Transverse colon (tissue), 4 donors: ENCODE results near the gene SRMS. TPM values are rescaled to one million over a fixed set of nuclear protein-coding genes. Genes with fewer than 3 reads are reported as not detected.

ENCODE experiments used
- DNase-seq: peaks from one replicate; pipeline ENCODE4 v3.0.0-alpha.2; 2019
- H3K27ac ChIP-seq, 4 donors: fragments of 200-600 bp; sonication (generic); 2 replicates each; pipeline ENCODE4 v1.5.1; 2016 to 2018; ENCODE audit warnings: inconsistent platforms in 4 of 4
- H3K27me3 ChIP-seq: fragments of 200-600 bp; sonication (generic); 2 replicates; pipeline ENCODE4 v1.5.1; 2017; ENCODE audit warnings: inconsistent platforms
- H3K36me3 ChIP-seq, 4 donors: fragments of 200-600 bp; sonication (generic); 2 replicates each; pipeline ENCODE4 v1.5.1; 2017 to 2019; ENCODE audit warnings: inconsistent platforms in 4 of 4
- H3K4me1 ChIP-seq, 4 donors: fragments of 200-600 bp; sonication (generic); 2 replicates each; pipeline ENCODE4 v1.5.1; 2017 to 2020; ENCODE audit warnings: inconsistent platforms in 4 of 4
- H3K4me3 ChIP-seq, 4 donors: fragments of 200-600 bp; sonication (generic); 1 replicate in 1 of 4; 2 replicates in 3 of 4; pipeline versions ENCODE4 v1.5.1 to v1.6.1; 2017 to 2019; ENCODE audit warnings: inconsistent platforms in 4 of 4
- H3K9me3 ChIP-seq, 2 donors: fragments of 200-600 bp; sonication (generic); 2 replicates each; pipeline ENCODE4 v1.5.1; 2017 to 2019; ENCODE audit warnings: inconsistent platforms in 2 of 2
- CTCF ChIP-seq, 5 experiments: fragments of 200-600 bp in 3 of 5; fragments of 450-650 bp in 2 of 5; sonication (generic) in 3 of 5; IDR thresholded peaks; 1 replicate in 2 of 5; 2 replicates in 3 of 5; pipeline ENCODE4 v1.5.1; 2016 to 2017; ENCODE audit warnings: antibody characterized with exemption in 5 of 5, inconsistent platforms in 3 of 5, mild to moderate bottlenecking in 2 of 5, moderate library complexity in 1 of 5
- EP300 ChIP-seq: sonication (generic); formaldehyde crosslinking; IDR thresholded peaks from one replicate; pipeline ENCODE4 v1.6.1; 2017; ENCODE audit warnings: antibody characterized with exemption, low read depth
- POLR2A ChIP-seq: fragments of 450-650 bp; IDR thresholded peaks from one replicate; pipeline ENCODE4 v1.6.1; 2016; ENCODE audit warnings: antibody characterized with exemption, mild to moderate bottlenecking, moderate library complexity
- POLR2AphosphoS5 ChIP-seq, 3 donors: sonication (generic); formaldehyde crosslinking; IDR thresholded peaks; one replicate each; pipeline ENCODE4 v1.6.1; 2016; ENCODE audit warnings: antibody characterized with exemption in 3 of 3
- WGBS, 2 donors: methylation state at CpG; one replicate each; pipeline ENCODE4 v1.1.5; 2018; ENCODE audit warnings: low coverage in 1 of 2; 5-methylcytosine and 5-hydroxymethylcytosine counted together
- in situ Hi-C, 4 donors: fragments of 200-750 bp; cut with MboI; loops; one replicate each; pipeline versions ENCODE4 v1.15.0 to v1.15.1; 2017; ENCODE audit warnings: low sequenced_read_pairs in 3 of 4, low pct_ligation_motif_present in 1 of 4, low pct_unique_long_range_greater_than_20kb in 1 of 4
- intact Hi-C: fragments of 100-400 bp; cut with DNase I; formaldehyde crosslinking; loops from one replicate; pipeline ENCODE4 v1.15.1; 2023; ENCODE audit warnings: low total_unique reads
- total RNA-seq, 4 donors: library from RNA; depleted of rRNA; stranded (reverse); fragments of >200 nt; gene quantifications; one replicate each; pipeline ENCODE4 v1.1.0, GENCODE V29; 2016

The SRMS gene
- total RNA-seq, 4 donors from 2014 or later, result 0.79 TPM; not detected in 3

GRCh38 chr20:63586797-63587196 is 39.2 kb upstream of the SRMS start:
- Histone ChIP-seq H3K36me3 (peaks cover 0 to 12% (median 4%) of the 10 kb centered on the region in 4 donors), H3K27ac (no peak overlapping the region), H3K9me3 (no peaks in the 10 kb centered on the region), H3K27me3 (no peaks in the 10 kb centered on the region), H3K4me3 (no peak overlapping the region), H3K4me1 (no peaks in the 10 kb centered on the region)
- 92% methylated on average over 17 of the region's 17 CpGs; no CpG with 5 or more reads in 1 of the 2 donors for WGBS, 2 donors
- DNase-seq, result no peak
- in situ Hi-C loops (no loop called here), intact Hi-C loops (no loop called here)
- TF ChIP-seq CTCF (IDR thresholded peaks at IDR 0.05) (no peak), POLR2A (no peak), POLR2AphosphoS5 (IDR thresholded peaks at IDR 0.05) (no peak), EP300 (no peak)

- in situ Hi-C loops (no loop called here), intact Hi-C loops (no loop called here)
- WGBS, 2 donors, result 59 to 84% methylated on average over 8 to 22 of the region's 22 CpGs
- DNase-seq, result no peak
- Histone ChIP-seq H3K36me3 (peaks cover 0 to 6% (median 2%) of the 10 kb centered on the region in 4 donors), H3K4me1 (no peaks in the 10 kb centered on the region), H3K27ac (no peak overlapping the region), H3K9me3 (no peaks in the 10 kb centered on the region), H3K27me3 (no peaks in the 10 kb centered on the region), H3K4me3 (no peak overlapping the region)
- TF ChIP-seq POLR2A (no peak), CTCF (IDR thresholded peaks at IDR 0.05) (no peak), POLR2AphosphoS5 (IDR thresholded peaks at IDR 0.05) (no peak), EP300 (no peak)
Observed at GRCh38 chr20:63585616-63586565, 38.3 kb upstream of the SRMS start.

GRCh38 chr20:63582382-63583063 is 35.0 kb upstream of the SRMS start:
- intact Hi-C loops, result no loop called here
- no peaks in the 10 kb centered on the region for H3K4me1 ChIP-seq
- no peak overlapping the region for H3K27ac ChIP-seq
- 77 to 83% methylated on average over 6 to 23 of the region's 23 CpGs for WGBS, 2 donors
- TF ChIP-seq CTCF (IDR thresholded peaks at IDR 0.05), result no peak
- no peak for TF ChIP-seq EP300
- no peak for TF ChIP-seq POLR2A
- TF ChIP-seq POLR2AphosphoS5 (IDR thresholded peaks at IDR 0.05), result no peak
- H3K4me3 ChIP-seq, result no peak overlapping the region
- in situ Hi-C loops, result no loop called here
- no peak for DNase-seq
- no peaks in the 10 kb centered on the region for H3K9me3 ChIP-seq
- H3K27me3 ChIP-seq, result peaks cover 14% of the 10 kb centered on the region
- no peaks in the 10 kb centered on the region for H3K36me3 ChIP-seq

- DNase-seq, result peak; percentile 50
- no peak overlapping the region for H3K4me3 ChIP-seq
- in situ Hi-C loops (no loop called here), intact Hi-C loops (loop anchor here (2.0 kb wide), 1 partner anchor 286 kb away; no protein-coding TSS in a partner anchor)
- 57% methylated on average over 12 of the region's 12 CpGs; no CpG with 5 or more reads in 1 of the 2 donors for WGBS, 2 donors
- peaks cover 24% of the 10 kb centered on the region for H3K27me3 ChIP-seq
- H3K27ac ChIP-seq, result no peak overlapping the region
- H3K9me3 ChIP-seq, result no peaks in the 10 kb centered on the region
- H3K4me1 ChIP-seq, result no peaks in the 10 kb centered on the region
- TF ChIP-seq EP300 (no peak), CTCF (IDR thresholded peaks at IDR 0.05) (peak in 2 of 5 experiments; percentile 13 to 14)
- no peaks in the 10 kb centered on the region for H3K36me3 ChIP-seq
Observed at GRCh38 chr20:63580796-63581461, 33.4 kb upstream of the SRMS start.
